TTC549 (cell line): ENCODE measurements around the gene IKZF2.

Experiments
- FAIRE-seq: peaks from 2 replicates; lab custom pipeline; 2012; peaks lifted over from hg19 to GRCh38; lab: Jason Lieb, UNC

The IKZF2 gene

DNA sequence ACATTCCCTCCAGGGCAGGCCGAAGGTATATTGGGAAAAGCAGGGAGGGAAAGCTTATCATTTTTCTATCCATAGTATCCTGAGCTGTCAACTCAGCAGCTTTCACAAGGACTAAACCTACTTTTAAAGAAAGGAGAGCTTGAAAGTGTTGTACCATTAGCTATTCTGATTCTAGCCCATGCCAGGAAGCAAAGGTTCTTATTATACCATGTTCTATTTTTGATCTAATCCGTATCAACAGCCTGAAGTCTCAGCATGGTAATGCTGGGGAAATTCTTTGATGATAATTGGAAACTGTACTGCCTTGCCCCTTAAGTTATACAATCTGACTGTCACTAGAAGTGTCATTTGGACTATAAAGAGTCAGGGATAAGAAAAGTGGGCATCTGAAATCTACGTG, 193.3 kb downstream of the IKZF2 start:
- no peak for FAIRE-seq

DNA sequence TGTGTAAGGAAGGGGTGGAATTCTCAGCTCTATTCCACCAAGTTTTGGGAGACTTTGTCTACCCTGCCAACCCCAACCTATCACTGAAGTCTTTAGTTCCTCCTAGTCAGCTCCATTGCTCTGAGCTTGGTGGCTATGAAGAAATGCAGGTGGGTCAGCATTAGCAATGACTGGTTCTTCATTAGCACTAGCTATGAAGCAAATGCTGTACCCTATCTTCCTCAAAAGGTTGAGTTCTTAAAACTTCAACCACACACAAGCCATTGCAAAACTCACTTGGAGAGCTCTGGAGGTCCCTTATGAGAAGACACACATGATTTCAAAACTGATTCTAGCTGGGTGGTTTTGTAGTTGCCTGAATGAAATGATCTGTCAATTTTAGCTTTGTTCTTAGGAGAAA, 193.8 kb downstream of the IKZF2 start:
- FAIRE-seq = no peak

DNA sequence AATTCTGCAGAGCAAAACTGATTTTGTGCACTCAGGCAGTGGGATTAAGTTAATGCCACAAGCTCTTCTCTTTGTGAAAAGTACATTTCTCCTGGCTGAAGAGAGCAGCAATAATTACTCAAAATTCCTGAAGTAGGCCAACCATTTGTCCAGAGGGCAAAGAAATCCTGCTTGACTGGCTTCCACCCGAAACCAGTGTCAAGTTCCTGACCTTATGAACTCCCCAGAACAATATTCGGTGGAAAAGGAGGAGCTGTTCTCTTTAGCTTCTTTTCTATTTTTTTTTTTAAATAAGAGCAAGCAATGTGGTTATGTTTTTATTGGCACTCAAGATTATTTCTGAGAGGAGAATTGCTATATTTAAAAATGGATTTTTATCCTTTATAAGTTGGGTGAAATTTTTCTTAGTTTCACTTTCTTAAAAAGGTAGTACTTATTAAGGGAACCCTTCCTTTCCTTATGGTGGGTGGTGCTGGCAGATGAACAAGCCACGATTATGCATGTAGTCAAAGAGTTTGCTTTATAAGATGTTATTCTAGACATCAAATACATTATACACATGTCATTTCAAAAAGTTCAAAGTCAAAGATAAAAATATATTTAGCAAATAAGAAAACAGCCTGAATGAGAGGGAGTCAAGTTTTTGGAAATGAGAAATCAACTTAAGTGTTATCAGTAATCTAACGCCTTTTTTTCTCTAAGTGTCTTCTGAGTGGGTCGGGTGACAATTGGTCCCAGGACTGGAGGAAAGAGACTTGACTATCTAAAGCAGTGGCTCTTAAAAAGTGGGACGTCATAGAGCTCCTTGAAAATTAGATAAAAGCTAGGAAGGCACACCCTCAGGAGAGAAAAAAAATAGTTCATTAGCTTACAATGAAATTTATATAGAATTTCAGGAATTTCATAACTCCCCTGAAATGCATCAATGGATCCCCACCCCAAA, 194.5 kb downstream of the IKZF2 start:
- FAIRE-seq = no peak

DNA sequence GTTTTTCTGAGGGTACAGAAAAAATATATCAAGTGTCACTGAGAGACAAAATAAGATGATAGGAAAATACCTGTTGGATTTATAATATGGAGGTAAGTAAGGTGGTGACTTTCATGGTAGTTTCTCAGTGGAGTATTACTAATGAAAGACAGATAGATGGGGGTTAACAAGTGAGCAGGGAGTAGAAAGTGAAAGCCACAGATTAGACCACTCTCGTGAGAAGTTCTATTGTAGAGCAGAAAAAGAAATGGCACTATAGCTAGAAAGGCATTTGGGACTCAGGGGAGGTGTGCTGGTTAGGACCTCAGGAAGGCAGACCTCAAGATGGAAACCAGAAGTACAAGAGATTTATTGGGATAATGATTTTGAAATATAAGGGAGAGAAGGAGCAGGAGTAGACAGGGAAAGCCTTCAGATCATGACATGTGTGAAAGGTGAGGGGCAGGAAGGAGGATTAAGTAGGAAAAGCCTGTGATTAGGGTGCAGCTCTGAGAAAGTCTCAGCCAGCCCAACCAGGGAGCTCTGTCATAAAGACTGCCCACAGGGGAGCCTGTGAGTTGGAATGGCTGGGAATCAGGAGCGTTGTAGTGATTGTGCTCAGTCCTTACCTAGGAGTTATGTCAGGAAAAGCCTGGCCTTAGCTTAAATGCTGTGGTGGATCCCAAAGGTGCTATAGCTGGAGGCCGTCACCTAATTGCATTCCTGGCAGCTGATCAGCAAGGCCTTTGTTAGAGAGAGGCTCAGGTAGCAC, 198.1 kb downstream of the IKZF2 start:
- FAIRE-seq = no peak

DNA sequence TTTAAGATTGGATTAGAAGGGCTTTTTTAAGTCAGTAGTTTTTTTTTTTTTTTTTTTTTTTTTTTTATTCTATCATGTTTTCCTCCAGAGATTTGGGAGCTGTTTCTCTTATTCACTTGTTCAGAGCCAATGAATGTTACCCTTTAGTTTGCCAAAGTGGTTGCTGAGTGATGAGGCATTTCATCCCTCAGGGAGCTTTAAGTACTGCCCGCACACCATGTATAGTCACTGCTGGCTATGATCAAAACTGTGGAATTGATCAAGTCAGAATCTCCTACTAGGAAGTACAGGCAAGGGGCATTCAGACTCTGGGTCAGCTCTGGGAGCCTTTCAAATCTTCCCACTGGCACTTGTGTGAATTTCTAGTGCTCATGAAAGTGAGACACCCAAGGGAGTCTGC, 201.6 kb downstream of the IKZF2 start:
- FAIRE-seq = no peak
